Rectal smooth muscle tissue (tissue), 1 donor: Measurements from ENCODE around the gene SNX7.

Source experiments
- H3K27ac ChIP-seq: one replicate; pipeline ENCODE4 v1.7.0; 2013; ENCODE audit warnings: low read depth, low read length, inconsistent platforms
- H3K27me3 ChIP-seq: one replicate; pipeline ENCODE4 v1.7.0; 2013; ENCODE audit warnings: low read length; ENCODE audit not compliant: control insufficient read depth, insufficient read depth
- H3K36me3 ChIP-seq: one replicate; pipeline ENCODE4 v1.7.0; 2013; ENCODE audit warnings: low read length; ENCODE audit not compliant: control insufficient read depth, insufficient read depth
- H3K4me1 ChIP-seq: one replicate; pipeline ENCODE4 v1.7.0; 2013; ENCODE audit warnings: low read length; ENCODE audit not compliant: control insufficient read depth, insufficient read depth
- H3K4me3 ChIP-seq: one replicate; pipeline ENCODE4 v1.7.0; 2013; ENCODE audit warnings: low read length
- H3K9ac ChIP-seq: one replicate; pipeline ENCODE4 v1.7.0; 2013; ENCODE audit warnings: low read length

The SNX7 gene

GRCh38 chr1:98674075-98674781 lies 12.7 kb downstream of the SNX7 start:
- Histone ChIP-seq H3K27ac (no peak overlapping the region), H3K27me3 (no peaks in the 10 kb centered on the region), H3K36me3 (no peaks in the 10 kb centered on the region), H3K4me1 (no peaks in the 10 kb centered on the region), H3K9ac (no peak overlapping the region), H3K4me3 (no peak overlapping the region)

- Histone ChIP-seq H3K27ac (no peak overlapping the region), H3K4me3 (no peak overlapping the region), H3K36me3 (no peaks in the 10 kb centered on the region), H3K4me1 (no peaks in the 10 kb centered on the region), H3K27me3 (no peaks in the 10 kb centered on the region), H3K9ac (no peak overlapping the region)
Measured at GRCh38 chr1:98675282-98675681, 13.8 kb downstream of the SNX7 start.

GRCh38 chr1:98677288-98677687 lies 15.8 kb downstream of the SNX7 start:
- H3K27ac ChIP-seq = no peak overlapping the region

GRCh38 chr1:98681812-98682211 lies 20.3 kb downstream of the SNX7 start:
- Histone ChIP-seq H3K4me1 (no peaks in the 10 kb centered on the region), H3K9ac (no peak overlapping the region), H3K27ac (no peak overlapping the region)

More at GRCh38 chr1:98677288-98677687, 15.8 kb downstream of the SNX7 start:
- no peak overlapping the region for H3K4me3 ChIP-seq
- no peaks in the 10 kb centered on the region for H3K4me1 ChIP-seq
- H3K9ac ChIP-seq = no peak overlapping the region
- no peaks in the 10 kb centered on the region for H3K27me3 ChIP-seq
- H3K36me3 ChIP-seq = no peaks in the 10 kb centered on the region

GRCh38 chr1:98688110-98688739 lies 26.7 kb downstream of the SNX7 start:
- no peaks in the 10 kb centered on the region for H3K4me1 ChIP-seq
- H3K36me3 ChIP-seq = no peaks in the 10 kb centered on the region
- H3K4me3 ChIP-seq = no peak overlapping the region
- H3K27me3 ChIP-seq = no peaks in the 10 kb centered on the region
- H3K27ac ChIP-seq = no peak overlapping the region
- no peak overlapping the region for H3K9ac ChIP-seq

More at GRCh38 chr1:98681812-98682211, 20.3 kb downstream of the SNX7 start:
- H3K27me3 ChIP-seq = no peaks in the 10 kb centered on the region
- H3K4me3 ChIP-seq = no peak overlapping the region
- H3K36me3 ChIP-seq = no peaks in the 10 kb centered on the region

- Histone ChIP-seq H3K9ac (no peak overlapping the region), H3K4me3 (no peak overlapping the region), H3K27me3 (no peaks in the 10 kb centered on the region), H3K27ac (no peak overlapping the region), H3K4me1 (no peaks in the 10 kb centered on the region), H3K36me3 (no peaks in the 10 kb centered on the region)
Measured at GRCh38 chr1:98690576-98690975, 29.1 kb downstream of the SNX7 start.

GRCh38 chr1:98692482-98692881 lies 31.0 kb downstream of the SNX7 start:
- no peaks in the 10 kb centered on the region for H3K4me1 ChIP-seq
- H3K36me3 ChIP-seq = no peaks in the 10 kb centered on the region
- H3K27ac ChIP-seq = no peak overlapping the region
- H3K4me3 ChIP-seq = no peak overlapping the region
- H3K27me3 ChIP-seq = no peaks in the 10 kb centered on the region
- no peak overlapping the region for H3K9ac ChIP-seq

GRCh38 chr1:98693385-98693784 lies 31.9 kb downstream of the SNX7 start:
- no peaks in the 10 kb centered on the region for H3K36me3 ChIP-seq
- H3K4me1 ChIP-seq = no peaks in the 10 kb centered on the region
- no peak overlapping the region for H3K4me3 ChIP-seq
- no peak overlapping the region for H3K9ac ChIP-seq
- H3K27me3 ChIP-seq = no peaks in the 10 kb centered on the region
- H3K27ac ChIP-seq = no peak overlapping the region

GRCh38 chr1:98696077-98696476 lies 34.6 kb downstream of the SNX7 start:
- no peak overlapping the region for H3K4me3 ChIP-seq
- H3K9ac ChIP-seq = no peak overlapping the region
- no peaks in the 10 kb centered on the region for H3K27me3 ChIP-seq
- H3K4me1 ChIP-seq = no peaks in the 10 kb centered on the region
- no peak overlapping the region for H3K27ac ChIP-seq
- no peaks in the 10 kb centered on the region for H3K36me3 ChIP-seq

GRCh38 chr1:98697781-98698180 lies 36.3 kb downstream of the SNX7 start:
- no peak overlapping the region for H3K27ac ChIP-seq
- no peaks in the 10 kb centered on the region for H3K4me1 ChIP-seq
- H3K36me3 ChIP-seq = no peaks in the 10 kb centered on the region
- H3K27me3 ChIP-seq = no peaks in the 10 kb centered on the region
- H3K4me3 ChIP-seq = no peak overlapping the region
- no peak overlapping the region for H3K9ac ChIP-seq

- H3K36me3 ChIP-seq = no peaks in the 10 kb centered on the region
- H3K27me3 ChIP-seq = no peaks in the 10 kb centered on the region
- H3K4me1 ChIP-seq = no peaks in the 10 kb centered on the region
- no peak overlapping the region for H3K27ac ChIP-seq
- no peak overlapping the region for H3K4me3 ChIP-seq
- H3K9ac ChIP-seq = no peak overlapping the region
Measured at GRCh38 chr1:98698625-98699024, 37.1 kb downstream of the SNX7 start.

GRCh38 chr1:98700228-98700627 lies 38.7 kb downstream of the SNX7 start:
- no peak overlapping the region for H3K27ac ChIP-seq
- H3K27me3 ChIP-seq = no peaks in the 10 kb centered on the region
- H3K4me3 ChIP-seq = no peak overlapping the region
- H3K4me1 ChIP-seq = no peaks in the 10 kb centered on the region
- H3K9ac ChIP-seq = no peak overlapping the region
- H3K36me3 ChIP-seq = no peaks in the 10 kb centered on the region

- Histone ChIP-seq H3K27ac (no peak overlapping the region), H3K9ac (no peak overlapping the region), H3K4me3 (no peak overlapping the region), H3K4me1 (no peaks in the 10 kb centered on the region), H3K27me3 (no peaks in the 10 kb centered on the region), H3K36me3 (no peaks in the 10 kb centered on the region)
Measured at GRCh38 chr1:98702976-98703375, 41.5 kb downstream of the SNX7 start.
